ENCODE data around the gene PCDHGA11. TPM values are rescaled to one million over a fixed set of nuclear protein-coding genes. Genes with fewer than 3 reads are reported as not detected.

Gene PCDHGA11
- total and polyA plus RNA-seq, 10 of the 15 experiments (the other 5 are each of a cell fraction or from before 2014, with no cell fraction given) = 0.21 to 3.4 (median 2.2) TPM

- TF ChIP-seq IRF3 (IDR thresholded peaks at IDR 0.05) (no peak), HDAC6 (IDR thresholded peaks at IDR 0.05; ENCODE audit: unreplicated experiment) (no peak), E2F4 (IDR thresholded peaks at IDR 0.05; ENCODE audit: low read depth, low read length) (no peak), REST (IDR thresholded peaks at IDR 0.05; ENCODE audit: low read depth, low read length) (no peak), EED (IDR thresholded peaks at IDR 0.05; ENCODE audit: low read depth) (peak; percentile 52), KLF5 (IDR thresholded peaks at IDR 0.05; ENCODE audit: partially characterized antibody) (no peak), ATF7 (IDR thresholded peaks at IDR 0.05; ENCODE audit: low read depth) (no peak), SMAD1 (IDR thresholded peaks at IDR 0.05; ENCODE audit: low read depth, partially characterized antibody) (no peak), POLR2AphosphoS2 (IDR thresholded peaks at IDR 0.05; ENCODE audit: low read depth, low read length) (no peak), ZNF687 (IDR thresholded peaks at IDR 0.05) (no peak), CHD1 (IDR thresholded peaks at IDR 0.05; ENCODE audit: low read depth, low read length) (no peak), CREM (IDR thresholded peaks at IDR 0.05; ENCODE audit: low read depth) (no peak; the same call in 1 of the 2 replicates), BRCA1 (IDR thresholded peaks at IDR 0.05; ENCODE audit: low read depth, low read length) (no peak), CUX1 (IDR thresholded peaks at IDR 0.05; ENCODE audit: insufficient replicate concordance, low read depth, low read length) (no peak), NR2F1 (conservative IDR thresholded peaks at IDR 0.05) (no peak)
Measured at GRCh38 chr5:141420855-141421488, at the start of gene PCDHGA11 (continued).
